Measurements from ENCODE around the gene PAPPA.

- TF ChIP-seq, protein P1, sequence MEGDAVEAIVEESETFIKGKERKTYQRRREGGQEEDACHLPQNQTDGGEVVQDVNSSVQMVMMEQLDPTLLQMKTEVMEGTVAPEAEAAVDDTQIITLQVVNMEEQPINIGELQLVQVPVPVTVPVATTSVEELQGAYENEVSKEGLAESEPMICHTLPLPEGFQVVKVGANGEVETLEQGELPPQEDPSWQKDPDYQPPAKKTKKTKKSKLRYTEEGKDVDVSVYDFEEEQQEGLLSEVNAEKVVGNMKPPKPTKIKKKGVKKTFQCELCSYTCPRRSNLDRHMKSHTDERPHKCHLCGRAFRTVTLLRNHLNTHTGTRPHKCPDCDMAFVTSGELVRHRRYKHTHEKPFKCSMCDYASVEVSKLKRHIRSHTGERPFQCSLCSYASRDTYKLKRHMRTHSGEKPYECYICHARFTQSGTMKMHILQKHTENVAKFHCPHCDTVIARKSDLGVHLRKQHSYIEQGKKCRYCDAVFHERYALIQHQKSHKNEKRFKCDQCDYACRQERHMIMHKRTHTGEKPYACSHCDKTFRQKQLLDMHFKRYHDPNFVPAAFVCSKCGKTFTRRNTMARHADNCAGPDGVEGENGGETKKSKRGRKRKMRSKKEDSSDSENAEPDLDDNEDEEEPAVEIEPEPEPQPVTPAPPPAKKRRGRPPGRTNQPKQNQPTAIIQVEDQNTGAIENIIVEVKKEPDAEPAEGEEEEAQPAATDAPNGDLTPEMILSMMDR (conservative IDR thresholded peaks at IDR 0.05; ENCODE audit: low read length) = no peak
- no peak for TF ChIP-seq EZH2phosphoT487 (IDR thresholded peaks at IDR 0.05; ENCODE audit: borderline replicate concordance)
Measured at GRCh38 chr9:116316246-116316645, 162.7 kb downstream of the PAPPA start.
